Mesendoderm (in vitro differentiated cells): Measurements from ENCODE around the gene KNCN.
A peak's percentile ranks its signal among the peaks of the same experiment; 100 is the strongest.

Source experiments
- DNase-seq: peaks from one replicate; pipeline ENCODE4 v3.0.0; 2013
- H2AK5ac ChIP-seq: 2 replicates; pipeline ENCODE4 v1.6.1; 2013; ENCODE audit warnings: low read length, inconsistent platforms
- H2BK120ac ChIP-seq: 2 replicates; pipeline ENCODE4 v1.6.1; 2013; ENCODE audit warnings: low read depth, mild to moderate bottlenecking, low read length, moderate library complexity, mixed read lengths
- H2BK15ac ChIP-seq: replicated peaks from 2 replicates; pipeline ENCODE4 v1.6.1; 2013; ENCODE audit warnings: low read depth, mild to moderate bottlenecking, moderate library complexity
- H2BK5ac ChIP-seq: 2 replicates; pipeline ENCODE4 v1.6.1; 2013; ENCODE audit warnings: low read length, inconsistent platforms
- H3K18ac ChIP-seq: 2 replicates; pipeline ENCODE4 v1.6.1; 2013; ENCODE audit warnings: mild to moderate bottlenecking, low read length, mixed read lengths
- H3K23ac ChIP-seq: one replicate; pipeline ENCODE4 v1.6.1; 2013; ENCODE audit warnings: low read length
- H3K27ac ChIP-seq: 2 replicates; pipeline ENCODE4 v1.5.1; 2013; ENCODE audit warnings: low read depth, mild to moderate bottlenecking, inconsistent platforms, low read length, moderate library complexity
- H3K27me3 ChIP-seq: 2 replicates; pipeline ENCODE4 v1.6.1; 2013; ENCODE audit warnings: low read length, control low read depth, mild to moderate bottlenecking, inconsistent platforms; ENCODE audit not compliant: insufficient read depth, poor library complexity
- H3K36me3 ChIP-seq: 2 replicates; pipeline ENCODE4 v1.6.1; 2013; ENCODE audit warnings: low read length, inconsistent platforms; ENCODE audit not compliant: control insufficient read depth, insufficient read depth
- H3K4ac ChIP-seq: one replicate; pipeline ENCODE4 v1.6.1; 2013; ENCODE audit warnings: low read depth, mild to moderate bottlenecking, low read length, moderate library complexity
- H3K4me1 ChIP-seq: 2 replicates; pipeline ENCODE4 v1.6.1; 2013; ENCODE audit warnings: low read depth, low read length, inconsistent platforms; ENCODE audit not compliant: control insufficient read depth
- H3K4me2 ChIP-seq: 2 replicates; pipeline ENCODE4 v1.6.1; 2013; ENCODE audit warnings: low read length
- H3K4me3 ChIP-seq: 2 replicates; pipeline ENCODE4 v1.5.1; 2013; ENCODE audit warnings: mild to moderate bottlenecking, low read length
- H3K56ac ChIP-seq: one replicate; pipeline ENCODE4 v1.6.1; 2013; ENCODE audit warnings: low read length
- H3K79me1 ChIP-seq: 2 replicates; pipeline ENCODE4 v1.6.1; 2013; ENCODE audit warnings: low read length, inconsistent platforms
- H3K79me2 ChIP-seq: 2 replicates; pipeline ENCODE4 v1.6.1; 2013; ENCODE audit warnings: mild to moderate bottlenecking, low read length; ENCODE audit not compliant: control insufficient read depth, insufficient read depth
- H3K9ac ChIP-seq: 2 replicates; pipeline ENCODE4 v1.6.1; 2013; ENCODE audit warnings: low read length, inconsistent platforms
- H4K5ac ChIP-seq: one replicate; pipeline ENCODE4 v1.6.1; 2013; ENCODE audit warnings: low read length
- H4K8ac ChIP-seq: one replicate; pipeline ENCODE4 v1.6.1; 2013; ENCODE audit warnings: low read depth, mild to moderate bottlenecking, control low read depth, low read length, moderate library complexity
- WGBS: extraction: QIAGEN DNeasy Blood & Tissue Kit; methylation state at CpG from one replicate; pipeline ENCODE4 v1.1.7; 2013; ENCODE audit warnings: low lambda C conversion rate, missing lambda C conversion rate; ENCODE audit not compliant: insufficient coverage; ENCODE audit errors: extremely low coverage; 5-methylcytosine and 5-hydroxymethylcytosine counted together

The KNCN gene

GRCh38 chr1:46528297-46528955, 23.0 kb downstream of the KNCN start:
- Histone ChIP-seq H3K9ac (no peak overlapping the region), H4K8ac (no peak overlapping the region), H3K36me3 (no peaks in the 10 kb centered on the region), H3K4me1 (peaks cover 16% of the 10 kb centered on the region), H3K18ac (no peak overlapping the region), H4K5ac (no peak overlapping the region), H3K4me3 (no peak overlapping the region), H3K4me2 (no peak overlapping the region), H3K27me3 (peaks cover 12% of the 10 kb centered on the region), H2BK15ac (no peak overlapping the region), H2BK120ac (no peak overlapping the region), H3K79me2 (no peaks in the 10 kb centered on the region), H3K79me1 (no peaks in the 10 kb centered on the region), H3K23ac (no peak overlapping the region), H3K27ac (no peak overlapping the region), H3K4ac (no peak overlapping the region), H3K56ac (no peak overlapping the region), H2AK5ac (no peak overlapping the region), H2BK5ac (no peak overlapping the region)
- no CpG with 5 or more reads among the region's 11 CpGs for WGBS
- DNase-seq: no peak

- Histone ChIP-seq H3K79me1 (no peaks in the 10 kb centered on the region), H3K23ac (no peak overlapping the region), H2BK120ac (no peak overlapping the region), H2AK5ac (peak overlapping the region; percentile 54), H2BK5ac (no peak overlapping the region), H3K18ac (no peak overlapping the region), H3K9ac (no peak overlapping the region), H2BK15ac (no peak overlapping the region), H3K27me3 (peaks cover 8% of the 10 kb centered on the region), H3K56ac (no peak overlapping the region), H3K4me3 (no peak overlapping the region), H3K27ac (no peak overlapping the region), H3K79me2 (no peaks in the 10 kb centered on the region), H3K4me2 (no peak overlapping the region), H4K5ac (no peak overlapping the region), H3K4ac (no peak overlapping the region), H4K8ac (no peak overlapping the region), H3K36me3 (no peaks in the 10 kb centered on the region), H3K4me1 (peaks cover 16% of the 10 kb centered on the region)
- whole genome bisulfite sequencing: no CpG with 5 or more reads among the region's 3 CpGs
- peak; percentile 74 for DNase-seq
These were observed 23.8 kb downstream of the KNCN start for GRCh38 chr1:46527474-46528296.

- no peak overlapping the region for H2AK5ac ChIP-seq
- peak overlapping the region; percentile 17 for H3K4me2 ChIP-seq
- no peak overlapping the region for H3K4me3 ChIP-seq
- peaks cover under 1% of the 10 kb centered on the region for H3K27me3 ChIP-seq
- peak; percentile 77 for DNase-seq
- H3K36me3 ChIP-seq: no peaks in the 10 kb centered on the region
- H3K4ac ChIP-seq: no peak overlapping the region
- no peak overlapping the region for H3K18ac ChIP-seq
- no peaks in the 10 kb centered on the region for H3K79me2 ChIP-seq
- H3K27ac ChIP-seq: no peak overlapping the region
- peaks cover 16% of the 10 kb centered on the region for H3K4me1 ChIP-seq
- H2BK15ac ChIP-seq: no peak overlapping the region
- no peak overlapping the region for H4K8ac ChIP-seq
- H2BK120ac ChIP-seq: no peak overlapping the region
- H3K79me1 ChIP-seq: no peaks in the 10 kb centered on the region
- no peak overlapping the region for H4K5ac ChIP-seq
- no CpG with 5 or more reads among the region's 14 CpGs for WGBS
- H3K56ac ChIP-seq: peak overlapping the region; percentile 64
- no peak overlapping the region for H2BK5ac ChIP-seq
- H3K23ac ChIP-seq: no peak overlapping the region
- no peak overlapping the region for H3K9ac ChIP-seq
These were observed 24.7 kb downstream of the KNCN start for GRCh38 chr1:46526691-46527291.

- WGBS: no CpG with 5 or more reads among the region's 17 CpGs
- peaks cover 16% of the 10 kb centered on the region for H3K4me1 ChIP-seq
- no peak overlapping the region for H3K4ac ChIP-seq
These were observed 25.3 kb downstream of the KNCN start for GRCh38 chr1:46526013-46526690.

GRCh38 chr1:46525253-46525983, 26.0 kb downstream of the KNCN start:
- Histone ChIP-seq H2AK5ac (no peak overlapping the region), H3K27me3 (no peaks in the 10 kb centered on the region), H2BK5ac (no peak overlapping the region), H3K56ac (no peak overlapping the region), H4K8ac (no peak overlapping the region), H3K4me3 (no peak overlapping the region), H3K4me2 (no peak overlapping the region), H3K4ac (no peak overlapping the region), H3K79me2 (no peaks in the 10 kb centered on the region), H2BK120ac (no peak overlapping the region), H3K36me3 (no peaks in the 10 kb centered on the region), H3K79me1 (no peaks in the 10 kb centered on the region), H3K27ac (no peak overlapping the region), H3K9ac (no peak overlapping the region), H4K5ac (no peak overlapping the region), H3K4me1 (peaks cover 13% of the 10 kb centered on the region), H3K18ac (no peak overlapping the region), H2BK15ac (no peak overlapping the region), H3K23ac (no peak overlapping the region)
- no CpG with 5 or more reads among the region's 13 CpGs for WGBS
- no peak for DNase-seq

More at GRCh38 chr1:46526013-46526690, 25.3 kb downstream of the KNCN start:
- H3K23ac ChIP-seq: no peak overlapping the region
- no peaks in the 10 kb centered on the region for H3K79me2 ChIP-seq
- H3K4me2 ChIP-seq: no peak overlapping the region
- no peak for DNase-seq
- H4K5ac ChIP-seq: no peak overlapping the region
- no peak overlapping the region for H3K4me3 ChIP-seq
- H2BK120ac ChIP-seq: no peak overlapping the region
- H2AK5ac ChIP-seq: no peak overlapping the region
- H3K79me1 ChIP-seq: no peaks in the 10 kb centered on the region
- no peak overlapping the region for H2BK5ac ChIP-seq
- H3K27me3 ChIP-seq: no peaks in the 10 kb centered on the region
- no peak overlapping the region for H2BK15ac ChIP-seq
- no peak overlapping the region for H3K18ac ChIP-seq
- H3K56ac ChIP-seq: no peak overlapping the region
- H3K36me3 ChIP-seq: no peaks in the 10 kb centered on the region
- no peak overlapping the region for H3K27ac ChIP-seq
- H3K9ac ChIP-seq: no peak overlapping the region
- no peak overlapping the region for H4K8ac ChIP-seq
